Myocyte (in vitro differentiated cells): ENCODE data around the gene CALHM5. TPM values are rescaled to one million over a fixed set of nuclear protein-coding genes. Genes with fewer than 3 reads are reported as not detected.
"Not testable (repeated sequence)": the region's sequence is repeated elsewhere in the genome, so short reads cannot be mapped to it uniquely, and the experiment has no call there.

Source experiments
- DNase-seq: peaks from one replicate; pipeline ENCODE4 v3.0.0-alpha.2; 2012; ENCODE audit warnings: low read depth
- polyA plus RNA-seq: library from polyadenylated mRNA; unstranded; fragments of >200 nt; gene quantifications from one replicate; pipeline ENCODE4 v1.2.1, GENCODE V29; 2012; ENCODE audit warnings: missing spikeins
- total RNA-seq: library from RNA; depleted of rRNA; stranded (reverse); fragments of >200 nt; gene quantifications from 2 replicates; pipeline ENCODE4 v1.2.3, GENCODE V29; 2014

Gene CALHM5
- total RNA-seq, result 5.0 and 5.4 TPM in 2 replicates
- polyA plus RNA-seq, result 8.7 TPM

- DNase-seq, result peak; percentile 91
Observed at GRCh38 chr6:116511424-116512110, at the start of gene CALHM5. Gene CALHM5 (plus strand): TSS chr6:116511639. CDS start chr6:116511697, 58 bp downstream.

GRCh38 chr6:116461932-116462885 is 49.2 kb upstream of the CALHM5 start:
- peak; percentile 39 for DNase-seq

DNA sequence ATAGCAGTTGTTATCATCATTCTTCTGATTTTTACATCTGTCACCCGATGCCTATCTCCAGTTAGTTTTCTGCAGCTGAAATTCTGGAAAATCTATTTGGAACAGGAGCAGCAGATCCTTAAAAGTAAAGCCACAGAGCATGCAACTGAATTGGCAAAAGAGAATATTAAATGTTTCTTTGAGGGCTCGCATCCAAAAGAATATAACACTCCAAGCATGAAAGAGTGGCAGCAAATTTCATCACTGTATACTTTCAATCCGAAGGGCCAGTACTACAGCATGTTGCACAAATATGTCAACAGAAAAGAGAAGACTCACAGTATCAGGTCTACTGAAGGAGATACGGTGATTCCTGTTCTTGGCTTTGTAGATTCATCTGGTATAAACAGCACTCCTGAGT is 48.1 kb upstream of the CALHM5 start:
- no peak for DNase-seq

DNA sequence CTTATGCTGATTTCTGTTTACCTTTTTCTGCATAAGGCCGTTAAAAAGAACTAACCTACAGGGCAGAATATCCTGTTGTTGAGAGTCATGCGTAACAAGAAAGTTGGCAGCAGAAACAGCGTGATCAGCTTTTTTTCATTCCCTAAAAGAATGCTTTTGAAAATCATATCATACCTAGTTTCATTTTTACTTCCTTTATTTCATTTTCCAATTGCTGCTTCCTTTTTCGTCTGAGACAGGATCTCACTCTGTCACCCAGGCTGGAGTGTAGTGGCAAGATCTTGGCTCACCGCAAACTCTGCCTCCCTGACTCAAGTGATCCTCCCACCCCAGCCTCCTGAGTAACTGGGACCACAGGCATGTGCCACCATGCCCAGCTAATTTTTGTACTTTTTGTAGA is 46.2 kb upstream of the CALHM5 start:
- DNase-seq, result no peak

GRCh38 chr6:116467096-116467495 is 44.3 kb upstream of the CALHM5 start:
- DNase-seq, result no peak

- no peak for DNase-seq
Observed at GRCh38 chr6:116467514-116467913, 43.9 kb upstream of the CALHM5 start.

DNA sequence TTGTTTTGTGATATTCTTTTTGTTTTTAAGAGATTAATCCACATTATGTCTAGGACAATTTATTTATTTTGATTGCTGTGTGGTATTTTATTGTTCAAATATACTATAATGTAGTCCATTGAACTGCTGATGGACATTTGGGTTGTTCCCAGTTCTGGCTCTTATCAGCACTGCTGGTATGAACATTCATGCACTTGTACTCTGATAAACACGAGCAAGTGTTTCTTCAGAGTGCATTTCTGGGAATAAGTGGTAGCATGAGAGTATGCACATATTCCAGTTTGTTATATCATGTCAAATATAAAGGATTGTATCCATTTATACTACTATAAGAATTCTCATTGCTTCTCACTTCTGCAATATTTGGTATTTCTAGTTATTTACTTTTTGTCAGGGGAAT is 43.1 kb upstream of the CALHM5 start:
- no peak for DNase-seq

DNA sequence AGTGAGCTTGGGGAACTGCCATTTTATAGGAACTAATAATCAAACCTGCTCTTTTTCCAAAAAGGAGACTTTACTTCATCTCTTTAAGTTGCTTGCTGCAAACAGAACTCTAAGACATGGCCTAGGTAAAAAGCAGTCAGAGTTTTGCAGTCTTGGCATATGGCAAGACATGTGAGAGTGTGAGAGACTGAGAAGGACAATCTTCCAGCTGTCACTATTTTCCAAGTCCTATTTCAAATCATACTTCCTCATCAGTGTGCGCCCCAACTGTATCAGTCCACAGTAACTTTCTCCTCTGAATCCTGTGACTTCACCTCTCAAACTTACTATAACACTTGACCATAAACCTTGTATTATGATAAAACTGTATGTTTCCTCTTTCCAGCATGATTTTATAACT is 39.9 kb upstream of the CALHM5 start:
- DNase-seq, result no peak

GRCh38 chr6:116472706-116473105 is 38.7 kb upstream of the CALHM5 start:
- DNase-seq, result no peak

DNA sequence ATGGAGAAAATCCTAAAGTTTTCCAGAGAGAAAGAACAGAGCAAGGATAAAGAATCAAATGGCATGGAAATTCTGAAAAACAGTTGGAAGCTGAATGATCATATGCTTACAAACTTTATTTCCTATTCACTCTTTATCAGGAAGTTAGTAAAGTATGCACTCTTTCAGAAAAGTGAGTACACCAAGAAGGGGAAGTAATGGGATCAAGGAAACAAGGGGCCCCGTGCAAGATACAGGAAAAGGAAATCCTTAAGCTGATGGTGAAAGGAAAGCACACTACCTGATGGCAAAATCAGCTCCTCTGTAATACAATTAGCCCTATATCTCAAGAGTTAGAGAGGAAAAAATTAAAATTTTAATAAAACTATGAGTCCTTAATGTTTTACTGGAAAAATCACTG is 36.3 kb upstream of the CALHM5 start:
- DNase-seq, result no peak

- no peak for DNase-seq
Observed at GRCh38 chr6:116476002-116476678, 35.3 kb upstream of the CALHM5 start.

DNA sequence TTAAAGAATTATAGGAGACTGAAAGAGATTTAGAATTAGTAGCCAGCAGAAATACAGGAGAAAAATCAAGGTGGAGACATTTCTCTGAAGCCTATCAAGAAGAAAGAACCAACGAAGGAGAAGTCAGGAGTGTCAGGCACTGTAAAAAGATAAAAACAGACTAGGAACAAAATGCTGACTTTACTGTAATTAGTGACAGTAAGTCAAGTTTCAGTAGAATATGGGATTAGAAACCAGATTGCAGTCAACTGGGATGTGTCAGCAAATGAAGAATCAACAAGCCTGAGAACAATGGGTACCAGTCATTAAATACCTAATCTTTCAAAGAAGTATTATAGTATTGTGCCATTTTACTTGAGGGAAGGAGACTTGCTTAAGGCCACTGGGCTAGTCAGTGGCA is 28.7 kb upstream of the CALHM5 start:
- no peak for DNase-seq

GRCh38 chr6:116483616-116484015 is 27.8 kb upstream of the CALHM5 start:
- DNase-seq, result no peak

DNA sequence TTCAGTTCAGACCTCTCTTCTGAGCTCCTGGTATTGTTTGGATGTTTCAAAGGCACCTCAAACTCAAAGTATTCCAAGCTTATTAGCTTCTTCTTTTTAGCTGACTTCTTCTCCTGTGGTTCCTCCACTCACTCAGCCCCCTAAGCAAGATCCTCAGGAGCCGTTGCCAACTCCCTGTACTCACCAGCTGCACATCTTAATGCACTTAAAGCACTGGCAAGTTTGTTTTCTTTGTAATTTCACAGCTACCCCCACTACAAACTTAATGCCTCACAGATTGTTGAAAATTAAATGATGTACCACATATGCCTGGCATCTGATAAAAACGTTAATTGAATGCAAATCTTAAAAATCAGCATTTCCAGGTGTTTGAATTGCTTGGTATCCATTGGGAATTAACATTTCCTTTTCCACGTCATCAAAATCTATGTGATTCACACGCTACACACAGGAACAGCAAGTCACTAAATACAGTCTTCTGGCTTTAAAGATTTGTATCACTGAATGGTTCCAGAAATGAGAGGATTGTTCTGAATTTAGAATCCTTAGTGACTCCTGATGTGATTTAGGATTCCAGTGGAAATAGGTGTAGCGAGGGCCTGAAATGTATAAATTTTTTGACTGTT is 25.8 kb upstream of the CALHM5 start:
- no peak for DNase-seq

DNA sequence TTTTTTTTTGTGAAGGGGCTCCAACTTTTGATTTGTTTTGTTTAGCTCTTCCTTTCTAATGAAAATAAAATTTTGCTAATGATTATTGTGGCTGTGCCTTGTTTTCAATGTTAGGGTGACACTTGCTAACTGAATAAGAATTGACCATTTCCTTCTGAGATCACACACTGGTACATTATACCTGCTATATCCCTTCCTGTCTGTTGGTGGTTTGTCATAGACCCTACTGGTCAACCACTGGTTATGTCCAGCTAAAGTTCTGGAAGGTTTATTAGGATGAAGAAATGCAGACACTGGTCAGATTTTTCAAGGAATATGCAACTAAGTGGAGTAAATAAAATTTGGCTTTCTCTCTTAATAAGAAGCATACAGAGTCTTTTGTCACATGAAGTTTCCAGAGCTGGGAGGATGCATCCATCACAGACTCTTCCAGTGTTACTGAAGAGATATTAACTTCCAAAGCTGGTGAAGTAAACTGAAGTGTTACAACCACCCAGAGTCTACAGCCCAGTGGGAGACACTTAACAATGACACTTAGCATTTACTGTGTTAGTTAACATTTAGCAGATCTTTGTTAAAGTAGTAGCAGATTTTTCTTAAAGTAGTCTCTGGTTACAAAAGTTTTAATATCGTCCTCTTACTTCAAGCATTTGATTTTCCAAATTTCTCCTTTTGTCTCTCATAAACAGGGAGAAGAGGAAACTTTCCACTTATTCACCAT is 19.7 kb upstream of the CALHM5 start:
- DNase-seq, result no peak

DNA sequence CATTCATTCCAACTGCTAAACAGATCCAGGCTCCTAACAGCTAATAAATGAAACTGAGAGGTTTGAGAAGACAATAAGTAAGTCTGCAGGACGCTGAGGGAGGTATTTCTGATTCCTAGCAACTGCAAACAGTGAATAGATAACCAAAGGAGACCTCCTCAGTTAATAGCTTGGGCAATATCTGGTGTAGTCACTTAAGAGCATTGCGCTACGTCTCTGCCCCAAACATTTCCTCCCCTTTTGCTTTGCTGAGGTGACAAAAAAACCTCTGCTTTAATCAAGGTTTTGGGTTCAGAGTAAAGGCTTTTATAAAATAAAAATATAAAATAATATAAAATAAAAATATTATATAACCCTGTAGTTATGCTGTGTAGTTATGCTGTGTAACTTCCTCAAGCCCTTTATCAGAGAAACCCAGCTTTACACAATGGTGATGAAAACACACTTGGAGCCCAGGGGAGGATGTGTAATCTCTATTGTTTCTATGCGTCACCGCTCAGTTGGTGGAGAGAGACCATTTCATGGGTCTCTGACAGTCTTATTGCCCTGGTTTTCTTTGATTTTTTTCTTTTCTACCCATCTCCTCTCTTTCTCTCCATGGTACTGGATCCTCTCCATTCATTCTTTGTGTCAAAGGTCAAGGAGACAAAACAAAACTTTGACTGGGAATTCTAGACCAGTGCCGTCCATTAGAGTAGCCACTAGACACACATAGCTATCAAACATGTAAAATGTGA is 18.9 kb upstream of the CALHM5 start:
- DNase-seq, result no peak

- not testable (repeated sequence) for DNase-seq
Observed at GRCh38 chr6:116495161-116495560, 16.3 kb upstream of the CALHM5 start.

DNA sequence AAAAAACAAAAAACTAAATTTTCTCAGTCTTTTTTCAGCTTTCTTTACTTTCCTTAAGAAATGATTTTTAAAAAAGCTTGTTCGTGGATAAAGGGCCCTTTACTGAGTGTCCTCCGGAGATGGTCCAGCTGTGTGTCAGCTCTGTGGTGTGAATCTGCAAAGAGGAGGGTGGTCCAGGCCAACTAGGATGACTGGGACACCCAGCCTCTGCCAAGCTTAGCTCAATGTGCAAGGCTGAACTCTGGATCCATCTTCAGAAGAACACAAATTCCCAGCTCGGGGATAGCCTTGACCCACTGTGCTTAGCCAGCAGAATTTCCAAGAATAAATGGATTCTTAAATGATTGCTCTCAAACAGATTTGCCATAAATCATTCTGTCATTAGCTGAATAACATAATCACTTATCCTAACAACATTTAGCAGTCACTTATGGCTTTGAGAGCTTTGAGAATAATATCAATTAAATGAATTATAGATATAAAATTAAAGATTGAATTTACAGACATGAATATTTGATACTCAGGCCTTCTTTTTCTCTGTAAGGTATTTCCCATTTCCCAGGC is 14.2 kb upstream of the CALHM5 start:
- no peak for DNase-seq

DNA sequence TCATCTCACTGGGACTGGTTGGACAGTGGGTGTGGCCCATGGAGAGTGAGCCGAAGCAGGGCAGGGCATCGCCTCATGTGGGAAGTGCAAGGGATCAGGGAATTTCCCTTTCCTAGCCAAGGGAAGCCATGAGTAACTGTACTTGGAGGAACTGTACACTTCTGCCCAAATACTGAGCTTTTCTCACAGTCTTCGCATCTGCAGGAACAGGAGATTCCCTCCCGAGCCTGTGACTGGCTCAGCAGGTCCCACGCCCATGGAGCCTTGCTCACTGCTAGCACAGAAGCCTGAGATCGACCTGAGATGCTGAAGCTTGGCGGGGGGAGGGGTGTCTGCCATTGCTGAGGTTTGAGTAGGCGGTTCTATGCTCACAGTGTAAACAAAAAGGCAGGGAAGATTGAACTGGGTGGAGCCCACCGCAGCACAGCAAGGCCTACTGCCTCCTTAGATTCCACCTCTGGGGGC is 10.4 kb upstream of the CALHM5 start:
- no peak for DNase-seq

GRCh38 chr6:116507324-116507723 is 4.1 kb upstream of the CALHM5 start:
- DNase-seq, result no peak
